IMR-90 (cell line): ENCODE data around the gene DNAAF3. TPM values are rescaled to one million over a fixed set of nuclear protein-coding genes. Genes with fewer than 3 reads are reported as not detected.

Experiments
- ATAC-seq: fragments of 200-7000 bp; cut with Tn5 transposase; 2 replicates; pipeline ENCODE4 v1.9.1; 2020; ENCODE audit warnings: low read depth, mild to moderate bottlenecking, moderate library complexity
- BruUV-seq: library from RNA; stranded (reverse); fragments of 400-500 nt; replicated peaks from 2 replicates; lab custom pipeline; 2021; lab: Mats Ljungman, UMichigan
- CTCF ChIA-PET: fragments of 300-600 bp; formaldehyde crosslinking; extraction: SDS; loops from one replicate; lab custom pipeline; 2021; ENCODE audit warnings: antibody characterized with exemption; lab: Yijun Ruan, JAX
- POLR2A ChIA-PET: fragments of 300-600 bp; sonication (Branson Sonifier 250); formaldehyde crosslinking; loops from one replicate; lab custom pipeline; 2022; ENCODE audit warnings: antibody characterized with exemption; ENCODE audit not compliant: unreplicated experiment; lab: Charles Lee
- DNase-seq: peaks from one replicate; pipeline ENCODE4 v3.0.0; 2013
- H2AFZ ChIP-seq: replicated peaks from 2 replicates; pipeline ENCODE3; 2013; ENCODE audit warnings: low read length, mild to moderate bottlenecking; ENCODE audit not compliant: poor library complexity
- H2AK5ac ChIP-seq: 2 replicates; pipeline ENCODE4 v1.6.1; 2013; ENCODE audit warnings: low read depth, low read length, inconsistent platforms
- H2AK9ac ChIP-seq: replicated peaks from 2 replicates; pipeline ENCODE3; 2013; ENCODE audit warnings: mild to moderate bottlenecking, low read depth, low read length, moderate library complexity; ENCODE audit not compliant: poor library complexity
- H2BK120ac ChIP-seq: 2 replicates; pipeline ENCODE4 v1.6.1; 2013; ENCODE audit warnings: low read depth, low read length, inconsistent platforms
- H2BK15ac ChIP-seq: 3 replicates; pipeline ENCODE4 v1.6.1; 2013; ENCODE audit warnings: low read depth, low read length, inconsistent platforms
- H2BK20ac ChIP-seq: 2 replicates; pipeline ENCODE4 v1.6.1; 2013; ENCODE audit warnings: low read depth, mild to moderate bottlenecking, inconsistent platforms, low read length, moderate library complexity
- H2BK5ac ChIP-seq: 2 replicates; pipeline ENCODE4 v1.6.1; 2013; ENCODE audit warnings: mild to moderate bottlenecking, low read depth, low read length, inconsistent platforms; ENCODE audit not compliant: poor library complexity, severe bottlenecking
- H3K14ac ChIP-seq: replicated peaks from 2 replicates; pipeline ENCODE4 v1.6.1; 2013; ENCODE audit warnings: low read depth, low read length, inconsistent platforms
- H3K18ac ChIP-seq: 2 replicates; pipeline ENCODE4 v1.6.1; 2013; ENCODE audit warnings: low read depth, low read length, control low read depth
- H3K23ac ChIP-seq: 2 replicates; pipeline ENCODE4 v1.6.1; 2013; ENCODE audit warnings: low read depth, low read length, inconsistent platforms
- H3K27ac ChIP-seq: 2 replicates; pipeline ENCODE4 v1.5.1; 2013; ENCODE audit warnings: mild to moderate bottlenecking, control low read depth, low read length; ENCODE audit not compliant: insufficient read depth
- H3K27me3 ChIP-seq: 2 replicates; pipeline ENCODE4 v1.6.1; 2013; ENCODE audit warnings: low read length; ENCODE audit not compliant: control insufficient read depth, insufficient read depth
- H3K36me3 ChIP-seq: 2 replicates; pipeline ENCODE4 v1.6.1; 2013; ENCODE audit warnings: low read length, mixed read lengths; ENCODE audit not compliant: control insufficient read depth, insufficient read depth
- H3K4ac ChIP-seq: 2 replicates; pipeline ENCODE4 v1.6.1; 2013; ENCODE audit warnings: low read depth, low read length, inconsistent platforms
- H3K4me1 ChIP-seq: 2 replicates; pipeline ENCODE4 v1.6.1; 2013; ENCODE audit warnings: low read length, mixed read lengths; ENCODE audit not compliant: control insufficient read depth, insufficient read depth
- H3K4me2 ChIP-seq: 2 replicates; pipeline ENCODE4 v1.6.1; 2013; ENCODE audit warnings: low read depth, mild to moderate bottlenecking, control low read depth, low read length, moderate library complexity
- H3K4me3 ChIP-seq: 2 replicates; pipeline ENCODE4 v1.5.1; 2013; ENCODE audit warnings: low read depth, mild to moderate bottlenecking, control low read depth, low read length, moderate library complexity; ENCODE audit not compliant: insufficient read depth
- H3K56ac ChIP-seq: 2 replicates; pipeline ENCODE4 v1.6.1; 2013; ENCODE audit warnings: low read length, inconsistent platforms; ENCODE audit not compliant: insufficient read depth; ENCODE audit errors: extremely low read depth
- H3K79me1 ChIP-seq, 2 experiments: 2 replicates each; pipeline ENCODE4 v1.6.1; 2013; ENCODE audit warnings: low read length in 2 of 2, inconsistent platforms in 1 of 2, low read depth in 1 of 2
- H3K9ac ChIP-seq: 2 replicates; pipeline ENCODE4 v1.6.1; 2013; ENCODE audit warnings: low read depth, low read length, control low read depth
- H3K9me1 ChIP-seq: 2 replicates; pipeline ENCODE4 v1.6.1; 2013; ENCODE audit warnings: low read length, inconsistent platforms; ENCODE audit not compliant: insufficient read depth
- H3K9me3 ChIP-seq: 2 replicates; pipeline ENCODE4 v1.6.1; 2013; ENCODE audit warnings: low read length; ENCODE audit not compliant: control insufficient read depth, insufficient read depth
- H4K20me1 ChIP-seq: 2 replicates; pipeline ENCODE4 v1.6.1; 2013; ENCODE audit warnings: low read length, inconsistent platforms; ENCODE audit not compliant: insufficient read depth
- H4K5ac ChIP-seq: 2 replicates; pipeline ENCODE4 v1.6.1; 2013; ENCODE audit warnings: mild to moderate bottlenecking, low read depth, low read length, control low read depth
- H4K8ac ChIP-seq, 2 experiments: 2 replicates each; pipeline ENCODE4 v1.6.1; 2013; ENCODE audit warnings: low read depth in 2 of 2, low read length in 2 of 2, control low read depth in 1 of 2, inconsistent platforms in 1 of 2
- H4K91ac ChIP-seq: 2 replicates; pipeline ENCODE4 v1.6.1; 2013; ENCODE audit warnings: low read depth, low read length, inconsistent platforms; ENCODE audit not compliant: insufficient read depth
- BHLHE40 ChIP-seq: fragments of 150-350 bp; IDR thresholded peaks from 2 replicates; pipeline ENCODE4 v1.6.1; 2016; ENCODE audit warnings: mild to moderate bottlenecking, low read depth, low read length
- CEBPB ChIP-seq: IDR thresholded peaks from 2 replicates; pipeline ENCODE4 v1.6.1; 2012; ENCODE audit warnings: low read depth, low read length, improper control_type of control experiment
- CHD1 ChIP-seq: IDR thresholded peaks from 2 replicates; pipeline ENCODE4 v1.6.1; 2012; ENCODE audit warnings: low read depth, low read length, improper control_type of control experiment
- FOS ChIP-seq: fragments of 150-350 bp; IDR thresholded peaks from 2 replicates; pipeline ENCODE4 v1.6.1; 2016; ENCODE audit warnings: low read depth, low read length
- MAFK ChIP-seq: IDR thresholded peaks from 2 replicates; pipeline ENCODE4 v1.6.1; 2012; ENCODE audit warnings: low read depth, low read length, improper control_type of control experiment
- MAZ ChIP-seq: IDR thresholded peaks from 2 replicates; pipeline ENCODE4 v1.6.1; 2012; ENCODE audit warnings: low read depth, mild to moderate bottlenecking, low read length, improper control_type of control experiment, moderate library complexity, borderline replicate concordance
- MXI1 ChIP-seq: IDR thresholded peaks from 2 replicates; pipeline ENCODE4 v1.6.1; 2012; ENCODE audit warnings: low read depth, mild to moderate bottlenecking, low read length, moderate library complexity, borderline replicate concordance
- NFE2L2 ChIP-seq: fragments of 150-350 bp; IDR thresholded peaks from 2 replicates; pipeline ENCODE4 v1.6.1; 2016; ENCODE audit warnings: low read depth, mild to moderate bottlenecking, low read length
- POLR2A ChIP-seq: IDR thresholded peaks from 2 replicates; pipeline ENCODE4 v1.6.1; 2012; ENCODE audit warnings: mild to moderate bottlenecking, low read depth, low read length
- RAD21 ChIP-seq: IDR thresholded peaks from 2 replicates; pipeline ENCODE4 v1.6.1; 2012; ENCODE audit warnings: low read length, improper control_type of control experiment
- RCOR1 ChIP-seq: IDR thresholded peaks from 2 replicates; pipeline ENCODE4 v1.6.1; 2012; ENCODE audit warnings: mild to moderate bottlenecking, low read length, improper control_type of control experiment; ENCODE audit not compliant: insufficient replicate concordance
- RFX5 ChIP-seq: IDR thresholded peaks from 2 replicates; pipeline ENCODE4 v1.8.0; 2012; ENCODE audit warnings: low read depth, mild to moderate bottlenecking, low read length, moderate library complexity
- SMC3 ChIP-seq: fragments of 150-350 bp; IDR thresholded peaks from 2 replicates; pipeline ENCODE4 v1.6.1; 2016; ENCODE audit warnings: low read depth, mild to moderate bottlenecking, antibody characterized with exemption, low read length, moderate library complexity
- WGBS, 2 experiments: methylation state at CpG; one replicate each; pipeline versions ENCODE4 v1.1.5 to v1.1.7; 2013; ENCODE audit warnings: missing lambda C conversion rate in 2 of 2; ENCODE audit not compliant: insufficient read length in 1 of 2; ENCODE audit errors: extremely low coverage in 2 of 2; 5-methylcytosine and 5-hydroxymethylcytosine counted together
- dilution Hi-C: fragments of 300-500 bp; cut with HindIII; formaldehyde crosslinking; loops from one replicate; pipeline ENCODE4 v1.14.3; 2018; ENCODE audit warnings: low sequenced_read_pairs; ENCODE audit not compliant: unreplicated experiment
- in situ Hi-C: fragments of 300-500 bp; cut with MboI; formaldehyde crosslinking; loops from 3 replicates; pipeline ENCODE4 v1.14.3; 2019; ENCODE audit warnings: low sequenced_read_pairs, inconsistent platforms, mixed read lengths
- intact Hi-C: fragments of 100-400 bp; cut with micrococcal nuclease; formaldehyde crosslinking; loops from 2 replicates; pipeline ENCODE4 v1.10.0; 2022
- polyA plus RNA-seq, 3 experiments: library from polyadenylated mRNA; depleted of rRNA; stranded (reverse); fragments of >200 nt; gene quantifications; 2 replicates each; pipeline ENCODE4 v1.2.3, GENCODE V29; 2012; ENCODE audit warnings: low replicate concordance in 1 of 3
- total RNA-seq: library from RNA; depleted of rRNA; stranded (reverse); fragments of >200 nt; gene quantifications from 2 replicates; pipeline ENCODE4 v1.2.3, GENCODE V29; 2012
- TF ChIP-seq, protein P1 (sequence below): fragments of 150-350 bp; IDR thresholded peaks from 2 replicates; pipeline ENCODE4 v1.6.1; 2017; ENCODE audit warnings: mild to moderate bottlenecking, antibody characterized with exemption, low read length, low read depth
- TF ChIP-seq, protein P2 (sequence below): conservative IDR thresholded peaks from 2 replicates; pipeline ENCODE4 v1.5.1; 2012; ENCODE audit warnings: mild to moderate bottlenecking, low read depth, low read length, improper control_type of control experiment
- TF ChIP-seq, protein P3 (sequence below): fragments of 150-350 bp; IDR thresholded peaks from 2 replicates; pipeline ENCODE4 v1.6.1; 2016; ENCODE audit warnings: low read depth, mild to moderate bottlenecking, low read length, moderate library complexity, borderline replicate concordance

DNAAF3 gene
- total and polyA plus RNA-seq, 2 of the 4 experiments (the other 2 are of a cell fraction) = 0.34 TPM; not detected in 1

DNA sequence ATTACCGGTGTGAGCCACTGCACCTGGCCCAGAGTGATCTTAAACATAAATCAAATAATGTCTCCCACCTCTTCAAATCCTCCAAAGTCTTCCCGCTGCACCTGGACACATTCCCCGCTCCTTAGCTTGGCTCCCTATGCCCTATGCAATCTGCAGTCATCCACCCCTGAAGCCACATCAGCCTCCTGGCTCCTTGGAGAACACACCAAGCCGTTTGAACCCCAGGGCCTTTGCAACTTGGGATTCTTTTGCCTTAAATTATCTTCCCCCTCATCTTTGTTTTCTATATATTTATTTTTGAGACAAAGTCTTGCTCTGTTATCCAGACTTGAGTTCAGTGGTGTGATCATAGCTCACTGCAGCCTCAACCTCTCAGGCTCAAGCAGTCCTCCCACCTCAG is 2.7 kb upstream of the DNAAF3 start:
- Histone ChIP-seq H4K8ac (no peak overlapping the region), H2AK9ac (no peak overlapping the region), H2AK5ac (no peak overlapping the region), H3K4me2 (no peak overlapping the region), H3K56ac (no peak overlapping the region), H3K27me3 (peaks cover 11% of the 10 kb centered on the region), H3K9me3 (no peaks in the 10 kb centered on the region), H4K91ac (no peak overlapping the region), H4K20me1 (no peaks in the 10 kb centered on the region), H3K4ac (no peak overlapping the region), H2BK15ac (no peak overlapping the region), H3K18ac (no peak overlapping the region), H3K79me1 (no peaks in the 10 kb centered on the region), H2AFZ (no peak overlapping the region), H3K14ac (no peak overlapping the region), H3K36me3 (no peaks in the 10 kb centered on the region), H3K4me1 (peaks cover 4% of the 10 kb centered on the region; the same call in 1 of the 2 replicates), H3K9me1 (peaks cover 2% of the 10 kb centered on the region; the same call in 1 of the 2 replicates), H3K4me3 (no peak overlapping the region), H3K9ac (no peak overlapping the region), H3K27ac (no peak overlapping the region), H2BK5ac (no peak overlapping the region), H2BK20ac (no peak overlapping the region), H3K23ac (no peak overlapping the region), H2BK120ac (no peak overlapping the region), H4K5ac (no peak overlapping the region)
- in situ Hi-C loops = no loop called here
- POLR2A ChIA-PET = no interaction called here
- no CpG with 5 or more reads among the region's 4 CpGs for WGBS, 2 experiments
- BruUV-seq = no TSS peak
- CTCF ChIA-PET = no interaction called here
- DNase-seq (no peak), ATAC-seq (no peak)
- intact Hi-C loops = no loop called here
- TF ChIP-seq MAFK (no peak), RAD21 (no peak), RCOR1 (no peak), FOS (no peak), MAZ (no peak), CHD1 (no peak), POLR2A (no peak), CEBPB (no peak), MXI1 (no peak), NFE2L2 (no peak), RFX5 (no peak), SMC3 (no peak), BHLHE40 (no peak)
- TF ChIP-seq, protein P1, sequence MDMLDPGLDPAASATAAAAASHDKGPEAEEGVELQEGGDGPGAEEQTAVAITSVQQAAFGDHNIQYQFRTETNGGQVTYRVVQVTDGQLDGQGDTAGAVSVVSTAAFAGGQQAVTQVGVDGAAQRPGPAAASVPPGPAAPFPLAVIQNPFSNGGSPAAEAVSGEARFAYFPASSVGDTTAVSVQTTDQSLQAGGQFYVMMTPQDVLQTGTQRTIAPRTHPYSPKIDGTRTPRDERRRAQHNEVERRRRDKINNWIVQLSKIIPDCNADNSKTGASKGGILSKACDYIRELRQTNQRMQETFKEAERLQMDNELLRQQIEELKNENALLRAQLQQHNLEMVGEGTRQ = no peak
- TF ChIP-seq, protein P2, sequence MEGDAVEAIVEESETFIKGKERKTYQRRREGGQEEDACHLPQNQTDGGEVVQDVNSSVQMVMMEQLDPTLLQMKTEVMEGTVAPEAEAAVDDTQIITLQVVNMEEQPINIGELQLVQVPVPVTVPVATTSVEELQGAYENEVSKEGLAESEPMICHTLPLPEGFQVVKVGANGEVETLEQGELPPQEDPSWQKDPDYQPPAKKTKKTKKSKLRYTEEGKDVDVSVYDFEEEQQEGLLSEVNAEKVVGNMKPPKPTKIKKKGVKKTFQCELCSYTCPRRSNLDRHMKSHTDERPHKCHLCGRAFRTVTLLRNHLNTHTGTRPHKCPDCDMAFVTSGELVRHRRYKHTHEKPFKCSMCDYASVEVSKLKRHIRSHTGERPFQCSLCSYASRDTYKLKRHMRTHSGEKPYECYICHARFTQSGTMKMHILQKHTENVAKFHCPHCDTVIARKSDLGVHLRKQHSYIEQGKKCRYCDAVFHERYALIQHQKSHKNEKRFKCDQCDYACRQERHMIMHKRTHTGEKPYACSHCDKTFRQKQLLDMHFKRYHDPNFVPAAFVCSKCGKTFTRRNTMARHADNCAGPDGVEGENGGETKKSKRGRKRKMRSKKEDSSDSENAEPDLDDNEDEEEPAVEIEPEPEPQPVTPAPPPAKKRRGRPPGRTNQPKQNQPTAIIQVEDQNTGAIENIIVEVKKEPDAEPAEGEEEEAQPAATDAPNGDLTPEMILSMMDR = no peak
- TF ChIP-seq, protein P3, sequence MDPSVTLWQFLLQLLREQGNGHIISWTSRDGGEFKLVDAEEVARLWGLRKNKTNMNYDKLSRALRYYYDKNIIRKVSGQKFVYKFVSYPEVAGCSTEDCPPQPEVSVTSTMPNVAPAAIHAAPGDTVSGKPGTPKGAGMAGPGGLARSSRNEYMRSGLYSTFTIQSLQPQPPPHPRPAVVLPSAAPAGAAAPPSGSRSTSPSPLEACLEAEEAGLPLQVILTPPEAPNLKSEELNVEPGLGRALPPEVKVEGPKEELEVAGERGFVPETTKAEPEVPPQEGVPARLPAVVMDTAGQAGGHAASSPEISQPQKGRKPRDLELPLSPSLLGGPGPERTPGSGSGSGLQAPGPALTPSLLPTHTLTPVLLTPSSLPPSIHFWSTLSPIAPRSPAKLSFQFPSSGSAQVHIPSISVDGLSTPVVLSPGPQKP = no peak
- dilution Hi-C loops = no loop called here
